ENCODE data around the gene BTBD18. TPM values are rescaled to one million over a fixed set of nuclear protein-coding genes. Genes with fewer than 3 reads are reported as not detected.
A peak's percentile ranks its signal among the peaks of the same experiment; 100 is the strongest.

The BTBD18 gene
- total and polyA plus RNA-seq, 2 experiments from 2014 or later, result 0.39 TPM; not detected in 1

GRCh38 chr11:57764566-57764965 lies 12.9 kb upstream of the BTBD18 start:
- TF ChIP-seq EZH2 (IDR thresholded peaks at IDR 0.05; ENCODE audit: borderline replicate concordance), result no peak
- TF ChIP-seq CTCF (IDR thresholded peaks at IDR 0.05; ENCODE audit: poor library complexity), result no peak
- no peak for TF ChIP-seq EZH2phosphoT487 (IDR thresholded peaks at IDR 0.05; ENCODE audit: low read depth, severe bottlenecking, unreplicated experiment)
- no peak overlapping the region for H2AFZ ChIP-seq
- H3K4me2 ChIP-seq, result peak overlapping the region; percentile 83
- peaks cover 20% of the 10 kb centered on the region for H3K4me1 ChIP-seq (ENCODE audit: insufficient read depth)
- no peaks in the 10 kb centered on the region for H3K9me3 ChIP-seq (ENCODE audit: low read depth)
- no peaks in the 10 kb centered on the region for H3K9me2 ChIP-seq (replicated peaks; ENCODE audit: insufficient read depth)
- peak overlapping the region; percentile 96 for H3K27ac ChIP-seq
- H3K36me3 ChIP-seq (replicated peaks; ENCODE audit: insufficient read depth, low read depth), result no peaks in the 10 kb centered on the region
- WGBS (ENCODE audit: low lambda C conversion rate, missing lambda C conversion rate), result 7% methylated on average over 2 of the region's 2 CpGs
- peaks cover 61% of the 10 kb centered on the region for H4K20me1 ChIP-seq (ENCODE audit: insufficient read depth, poor library complexity, severe bottlenecking)
- DNase-seq (ENCODE audit: low spot score), result no peak
- H3K27me3 ChIP-seq, result no peaks in the 10 kb centered on the region
- peak overlapping the region; percentile 58 for H3K4me3 ChIP-seq
- H3K79me2 ChIP-seq, result peaks cover 79% of the 10 kb centered on the region

DNA sequence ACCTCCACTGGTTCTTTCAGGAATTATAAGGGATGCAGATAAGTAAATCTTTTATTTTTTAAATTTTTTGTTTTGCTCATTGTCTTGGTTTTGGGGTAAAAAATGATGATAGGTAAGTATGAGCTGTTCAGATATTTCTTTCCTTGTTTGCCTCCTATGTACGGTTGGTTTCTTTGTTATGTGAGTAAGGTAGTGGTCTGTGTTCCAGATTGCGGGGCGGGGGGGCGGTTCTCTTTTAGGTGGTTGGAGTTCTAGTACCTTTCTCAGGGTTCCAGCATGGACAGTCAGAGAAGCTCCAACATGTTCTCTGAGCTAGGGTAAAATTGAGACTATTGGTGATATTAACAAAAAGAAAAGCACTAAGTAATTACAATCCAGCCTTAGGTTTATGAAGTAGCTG lies 12.4 kb upstream of the BTBD18 start:
- H3K36me3 ChIP-seq (replicated peaks; ENCODE audit: insufficient read depth, low read depth), result no peaks in the 10 kb centered on the region
- H2AFZ ChIP-seq, result no peak overlapping the region
- 18% methylated on average over 4 of the region's 4 CpGs for WGBS (ENCODE audit: low lambda C conversion rate, missing lambda C conversion rate)
- DNase-seq (ENCODE audit: low spot score), result no peak
- H3K4me2 ChIP-seq, result peak overlapping the region; percentile 83
- H3K9me2 ChIP-seq (replicated peaks; ENCODE audit: insufficient read depth), result no peaks in the 10 kb centered on the region
- peaks cover 20% of the 10 kb centered on the region for H3K4me1 ChIP-seq (ENCODE audit: insufficient read depth)
- H3K4me3 ChIP-seq, result peak overlapping the region; percentile 58
- H3K27me3 ChIP-seq, result no peaks in the 10 kb centered on the region
- H3K79me2 ChIP-seq, result peaks cover 74% of the 10 kb centered on the region
- H3K27ac ChIP-seq, result peak overlapping the region; percentile 96
- peaks cover 56% of the 10 kb centered on the region for H4K20me1 ChIP-seq (ENCODE audit: insufficient read depth, poor library complexity, severe bottlenecking)
- no peak for TF ChIP-seq EZH2phosphoT487 (IDR thresholded peaks at IDR 0.05; ENCODE audit: low read depth, severe bottlenecking, unreplicated experiment)
- no peak for TF ChIP-seq CTCF (IDR thresholded peaks at IDR 0.05; ENCODE audit: poor library complexity)
- no peak for TF ChIP-seq EZH2 (IDR thresholded peaks at IDR 0.05; ENCODE audit: borderline replicate concordance)
- H3K9me3 ChIP-seq (ENCODE audit: low read depth), result no peaks in the 10 kb centered on the region

- no peak for TF ChIP-seq EZH2phosphoT487 (IDR thresholded peaks at IDR 0.05; ENCODE audit: low read depth, severe bottlenecking, unreplicated experiment)
- no peak for TF ChIP-seq EZH2 (IDR thresholded peaks at IDR 0.05; ENCODE audit: borderline replicate concordance)
- TF ChIP-seq CTCF (IDR thresholded peaks at IDR 0.05; ENCODE audit: poor library complexity), result peak; percentile 31
- Histone ChIP-seq H3K4me1 (ENCODE audit: insufficient read depth) (peaks cover 20% of the 10 kb centered on the region), H3K4me3 (peak overlapping the region; percentile 58), H3K4me2 (peak overlapping the region; percentile 83), H3K9me2 (replicated peaks; ENCODE audit: insufficient read depth) (no peaks in the 10 kb centered on the region), H2AFZ (no peak overlapping the region), H3K36me3 (replicated peaks; ENCODE audit: insufficient read depth, low read depth) (no peaks in the 10 kb centered on the region), H3K27ac (peak overlapping the region; percentile 96), H3K79me2 (peaks cover 69% of the 10 kb centered on the region), H3K27me3 (no peaks in the 10 kb centered on the region), H3K9me3 (ENCODE audit: low read depth) (no peaks in the 10 kb centered on the region), H4K20me1 (ENCODE audit: insufficient read depth, poor library complexity, severe bottlenecking) (peaks cover 51% of the 10 kb centered on the region)
- peak; percentile 54 for DNase-seq (ENCODE audit: low spot score)
- 5% methylated on average over 1 of the region's 1 CpG for WGBS (ENCODE audit: low lambda C conversion rate, missing lambda C conversion rate)
Observed at GRCh38 chr11:57763568-57763967, 11.9 kb upstream of the BTBD18 start.
